ENCODE measurements around the gene PPP4R2. TPM values are rescaled to one million over a fixed set of nuclear protein-coding genes. Genes with fewer than 3 reads are reported as not detected.
A peak's percentile ranks its signal among the peaks of the same experiment; 100 is the strongest.

PPP4R2 gene
- total and polyA plus RNA-seq, 9 of the 15 experiments (the other 6 are each of a cell fraction or from before 2014, with no cell fraction given): 11.0 to 49.6 (median 31.6) TPM

- TF ChIP-seq, protein P1, sequence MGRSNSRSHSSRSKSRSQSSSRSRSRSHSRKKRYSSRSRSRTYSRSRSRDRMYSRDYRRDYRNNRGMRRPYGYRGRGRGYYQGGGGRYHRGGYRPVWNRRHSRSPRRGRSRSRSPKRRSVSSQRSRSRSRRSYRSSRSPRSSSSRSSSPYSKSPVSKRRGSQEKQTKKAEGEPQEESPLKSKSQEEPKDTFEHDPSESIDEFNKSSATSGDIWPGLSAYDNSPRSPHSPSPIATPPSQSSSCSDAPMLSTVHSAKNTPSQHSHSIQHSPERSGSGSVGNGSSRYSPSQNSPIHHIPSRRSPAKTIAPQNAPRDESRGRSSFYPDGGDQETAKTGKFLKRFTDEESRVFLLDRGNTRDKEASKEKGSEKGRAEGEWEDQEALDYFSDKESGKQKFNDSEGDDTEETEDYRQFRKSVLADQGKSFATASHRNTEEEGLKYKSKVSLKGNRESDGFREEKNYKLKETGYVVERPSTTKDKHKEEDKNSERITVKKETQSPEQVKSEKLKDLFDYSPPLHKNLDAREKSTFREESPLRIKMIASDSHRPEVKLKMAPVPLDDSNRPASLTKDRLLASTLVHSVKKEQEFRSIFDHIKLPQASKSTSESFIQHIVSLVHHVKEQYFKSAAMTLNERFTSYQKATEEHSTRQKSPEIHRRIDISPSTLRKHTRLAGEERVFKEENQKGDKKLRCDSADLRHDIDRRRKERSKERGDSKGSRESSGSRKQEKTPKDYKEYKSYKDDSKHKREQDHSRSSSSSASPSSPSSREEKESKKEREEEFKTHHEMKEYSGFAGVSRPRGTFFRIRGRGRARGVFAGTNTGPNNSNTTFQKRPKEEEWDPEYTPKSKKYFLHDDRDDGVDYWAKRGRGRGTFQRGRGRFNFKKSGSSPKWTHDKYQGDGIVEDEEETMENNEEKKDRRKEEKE (IDR thresholded peaks at IDR 0.05; ENCODE audit: borderline replicate concordance in 1 of 2, control insufficient read depth in 1 of 2, low read depth in 2 of 2, low read length in 1 of 2): no peak
- no peak for TF ChIP-seq ELF4 (CRISPR knock-in tag; IDR thresholded peaks at IDR 0.05)
- TF ChIP-seq ZNF197 (CRISPR knock-in tag; IDR thresholded peaks at IDR 0.05; ENCODE audit: low read depth): no peak
- TF ChIP-seq ARNT (IDR thresholded peaks at IDR 0.05): no peak
Observed at GRCh38 chr3:73069187-73069586, 72.6 kb downstream of the PPP4R2 start (continued).

GRCh38 chr3:73069775-73070444 is 73.3 kb downstream of the PPP4R2 start:
- H3K4me2 ChIP-seq (ENCODE audit: insufficient read depth, low read length): no peak overlapping the region
- ATAC-seq (peak; percentile 33; the same call in 2 of the 3 replicates), FAIRE-seq (no peak), DNase-seq (ENCODE audit: extremely low read depth in 1 of 4, low spot score in 3 of 4) (no peak)
- ChIA-PET POLR2A (interaction anchor here (0.6 to 1.7 kb wide), 2 partner anchors 10 to 29 kb away, joined by 3 to 4 read pairs; no protein-coding TSS in a partner anchor), CTCF (ENCODE audit: low intra/inter-chr PET ratio) (no interaction called here)
- H3K9ac ChIP-seq (ENCODE audit: insufficient read depth in 1 of 2, low read depth in 2 of 2, low read length in 2 of 2): no peak overlapping the region
- H4K20me1 ChIP-seq (replicated peaks; ENCODE audit: control insufficient read depth, insufficient read depth, low read length): no peaks in the 10 kb centered on the region
- TF ChIP-seq GABPB2 (CRISPR knock-in tag; conservative IDR thresholded peaks at IDR 0.05) (no peak), MTA2 (IDR thresholded peaks at IDR 0.05; ENCODE audit: low read depth) (no peak), ZNF174 (CRISPR knock-in tag; IDR thresholded peaks at IDR 0.05) (no peak), ILF3 (IDR thresholded peaks at IDR 0.05; ENCODE audit: borderline replicate concordance) (0 out of 2 replicates have a peak, but pooled peaks have one; percentile 49)
- TF ChIP-seq, protein P2, sequence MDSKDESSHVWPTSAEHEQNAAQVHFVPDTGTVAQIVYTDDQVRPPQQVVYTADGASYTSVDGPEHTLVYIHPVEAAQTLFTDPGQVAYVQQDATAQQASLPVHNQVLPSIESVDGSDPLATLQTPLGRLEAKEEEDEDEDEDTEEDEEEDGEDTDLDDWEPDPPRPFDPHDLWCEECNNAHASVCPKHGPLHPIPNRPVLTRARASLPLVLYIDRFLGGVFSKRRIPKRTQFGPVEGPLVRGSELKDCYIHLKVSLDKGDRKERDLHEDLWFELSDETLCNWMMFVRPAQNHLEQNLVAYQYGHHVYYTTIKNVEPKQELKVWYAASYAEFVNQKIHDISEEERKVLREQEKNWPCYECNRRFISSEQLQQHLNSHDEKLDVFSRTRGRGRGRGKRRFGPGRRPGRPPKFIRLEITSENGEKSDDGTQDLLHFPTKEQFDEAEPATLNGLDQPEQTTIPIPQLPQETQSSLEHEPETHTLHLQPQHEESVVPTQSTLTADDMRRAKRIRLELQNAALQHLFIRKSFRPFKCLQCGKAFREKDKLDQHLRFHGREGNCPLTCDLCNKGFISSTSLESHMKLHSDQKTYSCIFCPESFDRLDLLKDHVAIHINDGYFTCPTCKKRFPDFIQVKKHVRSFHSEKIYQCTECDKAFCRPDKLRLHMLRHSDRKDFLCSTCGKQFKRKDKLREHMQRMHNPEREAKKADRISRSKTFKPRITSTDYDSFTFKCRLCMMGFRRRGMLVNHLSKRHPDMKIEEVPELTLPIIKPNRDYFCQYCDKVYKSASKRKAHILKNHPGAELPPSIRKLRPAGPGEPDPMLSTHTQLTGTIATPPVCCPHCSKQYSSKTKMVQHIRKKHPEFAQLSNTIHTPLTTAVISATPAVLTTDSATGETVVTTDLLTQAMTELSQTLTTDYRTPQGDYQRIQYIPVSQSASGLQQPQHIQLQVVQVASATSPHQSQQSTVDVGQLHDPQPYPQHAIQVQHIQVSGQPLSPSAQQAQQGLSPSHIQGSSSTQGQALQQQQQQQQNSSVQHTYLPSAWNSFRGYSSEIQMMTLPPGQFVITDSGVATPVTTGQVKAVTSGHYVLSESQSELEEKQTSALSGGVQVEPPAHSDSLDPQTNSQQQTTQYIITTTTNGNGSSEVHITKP (IDR thresholded peaks at IDR 0.05; ENCODE audit: partially characterized antibody): no peak
- H3K79me2 ChIP-seq (ENCODE audit: control insufficient read depth, insufficient read depth, low read length): no peaks in the 10 kb centered on the region
- peaks cover 4 to 12% of the 10 kb centered on the region in 2 experiments; a peak in 4 of 5 replicates for H3K4me1 ChIP-seq (replicated peaks in 1 of 2; ENCODE audit: control insufficient read depth in 2 of 2, insufficient read depth in 2 of 2, low read length in 2 of 2)
- no peaks in the 10 kb centered on the region for H3K9me3 ChIP-seq (replicated peaks; ENCODE audit: control insufficient read depth, insufficient read depth, low read depth, low read length)
- no peaks in the 10 kb centered on the region for H3K27me3 ChIP-seq (ENCODE audit: control insufficient read depth in 2 of 2, insufficient read depth in 2 of 2, low read length in 2 of 2)
- H2AFZ ChIP-seq (ENCODE audit: low read depth, low read length): no peak overlapping the region
- BruUV-seq (replicated peaks): no TSS peak
- peaks cover 24% of the 10 kb centered on the region for H3K36me3 ChIP-seq (ENCODE audit: control insufficient read depth, insufficient read depth, low read length)
- intact Hi-C loops (cut with micrococcal nuclease): loop anchor here (5.0 to 10.0 kb wide), 2 partner anchors 133 to 225 kb away; partner anchors contain the start of gene SHQ1
- H3K4me3 ChIP-seq: no peak overlapping the region
- WGBS (ENCODE audit: insufficient coverage, low coverage, missing lambda C conversion rate): 81% methylated on average over 10 of the region's 14 CpGs
- no peak overlapping the region for H3K27ac ChIP-seq (ENCODE audit: extremely low read depth, low read depth, low read length)
- in situ Hi-C loops (cut with MboI): loop anchor here (10.0 kb wide), 1 partner anchor 135 kb away; no protein-coding TSS in a partner anchor
- no peaks in the 10 kb centered on the region for H3K9me1 ChIP-seq (ENCODE audit: control insufficient read depth, insufficient read depth, low read length)
